ENCODE results near the gene DCDC2B.
A peak's percentile ranks its signal among the peaks of the same experiment; 100 is the strongest.

DCDC2B gene

DNA sequence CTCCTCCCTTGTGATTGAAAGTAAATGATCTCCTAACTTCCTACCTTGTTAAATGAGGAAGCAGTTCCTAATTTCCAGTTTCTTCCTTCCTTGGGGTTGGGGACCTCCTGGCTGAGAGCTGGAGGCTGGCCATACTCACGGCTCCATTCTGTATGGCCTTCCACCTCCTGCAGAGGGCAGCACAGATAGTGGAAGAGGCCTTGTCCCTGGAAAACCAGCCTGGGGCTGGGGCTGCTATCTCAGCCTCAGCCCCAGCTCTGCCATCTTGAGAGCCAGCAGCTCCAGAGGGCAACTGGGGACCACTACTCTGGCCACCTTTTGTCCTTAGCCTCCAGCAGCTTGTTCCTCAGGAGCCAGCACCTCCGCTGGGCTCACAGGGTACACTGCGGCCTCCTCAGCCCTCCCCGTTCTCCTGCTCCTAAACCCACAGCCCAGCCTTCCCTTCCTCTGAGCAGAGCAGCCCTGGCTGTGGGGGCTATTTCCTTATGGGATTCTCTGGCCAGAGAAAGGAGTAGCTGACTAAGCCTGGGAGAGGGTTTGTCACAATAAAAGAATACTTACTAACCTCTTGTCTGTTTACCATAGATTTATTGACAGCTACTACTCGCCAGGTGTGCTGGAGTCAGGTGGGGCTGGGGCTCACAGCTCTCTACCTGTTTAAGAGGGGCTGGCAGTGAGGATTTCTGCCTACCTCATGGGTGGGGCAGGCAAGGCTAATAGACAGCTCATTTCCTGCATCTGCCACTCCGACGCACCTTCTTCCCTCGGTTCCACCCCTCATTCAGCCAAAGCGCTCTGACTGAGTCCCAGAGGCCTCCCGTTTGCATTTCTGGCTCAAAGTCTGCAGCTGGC, 7.0 kb downstream of the DCDC2B start:
- Histone ChIP-seq H3K36me3 (replicated peaks; ENCODE audit: insufficient read depth, low read length) (no peaks in the 10 kb centered on the region; the same call in 1 of the 2 replicates), H3K79me2 (ENCODE audit: low read length) (no peaks in the 10 kb centered on the region), H3K4me1 (ENCODE audit: low read length) (no peaks in the 10 kb centered on the region), H3K4me3 (ENCODE audit: low read length) (no peak overlapping the region), H3K4me2 (ENCODE audit: low read depth, low read length) (no peak overlapping the region), H3K27ac (ENCODE audit: low read length) (no peak overlapping the region), H3K9me2 (replicated peaks; ENCODE audit: insufficient read depth, low read length) (no peaks in the 10 kb centered on the region), H3F3A (ENCODE audit: insufficient read depth, low read length) (no peaks in the 10 kb centered on the region), H4K20me1 (ENCODE audit: insufficient read depth, low read length) (no peaks in the 10 kb centered on the region), H2AFZ (ENCODE audit: low read length) (no peak overlapping the region), H3K9me3 (replicated peaks; ENCODE audit: insufficient read depth, low read length) (no peaks in the 10 kb centered on the region), H3K27me3 (replicated peaks; ENCODE audit: insufficient read depth, low read length) (no peaks in the 10 kb centered on the region), H3K9ac (ENCODE audit: low read length) (no peak overlapping the region)
- TF ChIP-seq EZH2 (optimal IDR thresholded peaks at IDR 0.05; ENCODE audit: low read depth, low read length) (no peak), EZH2phosphoT487 (IDR thresholded peaks at IDR 0.05; ENCODE audit: low read length) (no peak)
- TF ChIP-seq, protein P1, sequence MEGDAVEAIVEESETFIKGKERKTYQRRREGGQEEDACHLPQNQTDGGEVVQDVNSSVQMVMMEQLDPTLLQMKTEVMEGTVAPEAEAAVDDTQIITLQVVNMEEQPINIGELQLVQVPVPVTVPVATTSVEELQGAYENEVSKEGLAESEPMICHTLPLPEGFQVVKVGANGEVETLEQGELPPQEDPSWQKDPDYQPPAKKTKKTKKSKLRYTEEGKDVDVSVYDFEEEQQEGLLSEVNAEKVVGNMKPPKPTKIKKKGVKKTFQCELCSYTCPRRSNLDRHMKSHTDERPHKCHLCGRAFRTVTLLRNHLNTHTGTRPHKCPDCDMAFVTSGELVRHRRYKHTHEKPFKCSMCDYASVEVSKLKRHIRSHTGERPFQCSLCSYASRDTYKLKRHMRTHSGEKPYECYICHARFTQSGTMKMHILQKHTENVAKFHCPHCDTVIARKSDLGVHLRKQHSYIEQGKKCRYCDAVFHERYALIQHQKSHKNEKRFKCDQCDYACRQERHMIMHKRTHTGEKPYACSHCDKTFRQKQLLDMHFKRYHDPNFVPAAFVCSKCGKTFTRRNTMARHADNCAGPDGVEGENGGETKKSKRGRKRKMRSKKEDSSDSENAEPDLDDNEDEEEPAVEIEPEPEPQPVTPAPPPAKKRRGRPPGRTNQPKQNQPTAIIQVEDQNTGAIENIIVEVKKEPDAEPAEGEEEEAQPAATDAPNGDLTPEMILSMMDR (IDR thresholded peaks at IDR 0.05; ENCODE audit: low read length), result peak; percentile 87
- DNase-seq, result peak; percentile 59

DNA sequence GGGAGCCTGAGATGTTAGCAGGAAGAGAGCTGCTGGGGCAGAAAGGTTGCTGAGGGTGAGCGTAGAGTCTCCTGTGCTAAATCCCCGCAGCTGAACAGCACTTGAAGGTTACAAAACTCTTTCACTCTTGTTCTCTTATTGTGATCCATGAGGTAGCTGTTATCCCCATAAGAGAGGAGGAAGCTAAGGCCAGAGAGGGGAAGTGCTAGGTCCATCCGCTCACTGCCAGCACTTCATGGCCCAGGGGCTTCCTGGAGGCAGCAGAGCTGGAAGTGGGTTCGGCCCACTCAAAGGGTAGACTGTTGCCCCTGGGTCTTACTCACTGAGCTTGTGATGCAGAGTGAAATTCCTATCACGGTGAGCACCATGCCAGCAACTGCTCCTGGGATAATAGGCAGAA, 7.7 kb downstream of the DCDC2B start:
- DNase-seq, result no peak
- Histone ChIP-seq H3K9me2 (replicated peaks; ENCODE audit: insufficient read depth, low read length) (no peaks in the 10 kb centered on the region), H3K79me2 (ENCODE audit: low read length) (0 out of 2 replicates have a peak, but pooled peaks cover 6% of the 10 kb centered on the region), H3K27ac (ENCODE audit: low read length) (no peak overlapping the region), H3K36me3 (replicated peaks; ENCODE audit: insufficient read depth, low read length) (no peaks in the 10 kb centered on the region; the same call in 1 of the 2 replicates), H3K4me1 (ENCODE audit: low read length) (no peaks in the 10 kb centered on the region; the same call in 1 of the 2 replicates), H3K4me2 (ENCODE audit: low read depth, low read length) (no peak overlapping the region), H3K4me3 (ENCODE audit: low read length) (no peak overlapping the region), H4K20me1 (ENCODE audit: insufficient read depth, low read length) (no peaks in the 10 kb centered on the region), H3K9ac (ENCODE audit: low read length) (no peak overlapping the region), H2AFZ (ENCODE audit: low read length) (no peak overlapping the region), H3K27me3 (replicated peaks; ENCODE audit: insufficient read depth, low read length) (no peaks in the 10 kb centered on the region), H3K9me3 (replicated peaks; ENCODE audit: insufficient read depth, low read length) (no peaks in the 10 kb centered on the region), H3F3A (ENCODE audit: insufficient read depth, low read length) (no peaks in the 10 kb centered on the region)
- TF ChIP-seq, protein P1 (IDR thresholded peaks at IDR 0.05; ENCODE audit: low read length), result no peak
- TF ChIP-seq EZH2 (optimal IDR thresholded peaks at IDR 0.05; ENCODE audit: low read depth, low read length), result no peak

DNA sequence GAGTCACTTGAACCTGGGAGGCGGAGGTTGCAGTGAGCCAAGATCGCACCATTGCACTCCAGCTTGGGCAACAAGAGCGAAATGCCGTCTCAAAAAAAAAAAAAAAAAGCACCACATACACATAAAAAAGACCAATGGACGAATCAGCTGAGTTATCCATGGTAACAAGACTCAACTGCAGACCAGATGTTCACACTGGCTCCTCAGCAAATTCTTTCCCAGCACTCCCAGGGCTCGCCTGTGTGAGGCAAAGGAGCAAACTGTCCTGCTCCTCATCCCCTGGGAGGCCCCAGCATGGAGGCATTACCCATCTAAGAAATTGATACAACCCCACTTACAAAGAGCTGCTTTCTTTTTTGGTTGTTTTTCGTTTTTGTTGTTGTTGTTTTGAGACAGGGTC, 10.1 kb downstream of the DCDC2B start:
- no peak overlapping the region for H3K9ac ChIP-seq (ENCODE audit: low read length)
- H4K20me1 ChIP-seq (ENCODE audit: insufficient read depth, low read length), result no peaks in the 10 kb centered on the region
- H3K9me2 ChIP-seq (replicated peaks; ENCODE audit: insufficient read depth, low read length), result no peaks in the 10 kb centered on the region
- no peak overlapping the region for H3K27ac ChIP-seq (ENCODE audit: low read length)
- H3K4me1 ChIP-seq (ENCODE audit: low read length), result peaks cover 5% of the 10 kb centered on the region; the same call in 1 of the 2 replicates
- peaks cover under 1% of the 10 kb centered on the region; the same call in 1 of the 2 replicates for H3K36me3 ChIP-seq (replicated peaks; ENCODE audit: insufficient read depth, low read length)
- H3K79me2 ChIP-seq (ENCODE audit: low read length), result peaks cover 28% of the 10 kb centered on the region
- no peaks in the 10 kb centered on the region for H3K27me3 ChIP-seq (replicated peaks; ENCODE audit: insufficient read depth, low read length)
- H3K9me3 ChIP-seq (replicated peaks; ENCODE audit: insufficient read depth, low read length), result no peaks in the 10 kb centered on the region
- H3K4me3 ChIP-seq (ENCODE audit: low read length), result no peak overlapping the region
- H3K4me2 ChIP-seq (ENCODE audit: low read depth, low read length), result no peak overlapping the region
- DNase-seq, result no peak
- H2AFZ ChIP-seq (ENCODE audit: low read length), result no peak overlapping the region
- no peaks in the 10 kb centered on the region for H3F3A ChIP-seq (ENCODE audit: insufficient read depth, low read length)
- TF ChIP-seq, protein P1 (IDR thresholded peaks at IDR 0.05; ENCODE audit: low read length), result no peak
- no peak for TF ChIP-seq EZH2phosphoT487 (IDR thresholded peaks at IDR 0.05; ENCODE audit: low read length)
- TF ChIP-seq EZH2 (optimal IDR thresholded peaks at IDR 0.05; ENCODE audit: low read depth, low read length), result no peak

All from MM.1S (cell line).